GM18873 (cell line): ENCODE measurements around the gene IL1R1.

ENCODE experiments used
- ATAC-seq: cut with Tn5 transposase; IDR thresholded peaks from one replicate; pipeline ENCODE4 v1.9.1; 2021; ENCODE audit warnings: mild to moderate bottlenecking, moderate library complexity, moderate number of reproducible peaks; ENCODE audit not compliant: unreplicated experiment, low FRiP score

Gene IL1R1

GRCh38 chr2:102166189-102166845, 23.8 kb downstream of the IL1R1 start:
- ATAC-seq = no peak

DNA sequence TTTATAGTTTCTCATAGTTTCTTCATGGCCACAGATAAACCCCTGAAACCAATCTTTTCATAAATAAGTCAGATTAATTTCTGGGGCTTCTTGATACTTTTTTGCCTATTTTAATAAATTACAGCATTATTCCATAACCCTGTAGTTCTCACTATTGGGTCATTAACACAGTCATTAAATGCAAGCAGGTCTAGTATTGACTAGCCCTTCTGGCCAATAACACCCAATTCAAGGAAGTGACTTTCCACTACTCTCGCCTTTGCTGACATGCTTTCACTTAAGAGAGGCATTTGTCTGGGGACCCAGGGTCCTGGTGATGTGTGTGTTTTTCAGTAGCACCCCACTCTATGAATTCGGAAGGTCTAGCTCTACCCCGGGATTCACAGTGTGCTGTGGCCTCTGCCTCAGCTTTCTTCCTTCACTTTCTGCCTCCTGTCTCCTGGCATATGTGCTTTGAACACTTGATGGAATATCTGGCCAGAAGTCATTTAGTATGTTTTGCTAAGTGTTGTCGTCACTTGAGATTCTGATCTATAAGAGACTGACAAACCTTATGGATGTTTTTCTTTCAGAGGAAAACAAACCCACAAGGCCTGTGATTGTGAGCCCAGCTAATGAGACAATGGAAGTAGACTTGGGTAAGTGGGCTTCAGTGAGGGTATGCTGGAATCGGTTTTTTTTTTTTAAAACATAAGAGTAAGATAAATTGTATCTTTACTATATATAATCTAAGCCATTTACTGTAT, 25.7 kb downstream of the IL1R1 start:
- no peak for ATAC-seq

DNA sequence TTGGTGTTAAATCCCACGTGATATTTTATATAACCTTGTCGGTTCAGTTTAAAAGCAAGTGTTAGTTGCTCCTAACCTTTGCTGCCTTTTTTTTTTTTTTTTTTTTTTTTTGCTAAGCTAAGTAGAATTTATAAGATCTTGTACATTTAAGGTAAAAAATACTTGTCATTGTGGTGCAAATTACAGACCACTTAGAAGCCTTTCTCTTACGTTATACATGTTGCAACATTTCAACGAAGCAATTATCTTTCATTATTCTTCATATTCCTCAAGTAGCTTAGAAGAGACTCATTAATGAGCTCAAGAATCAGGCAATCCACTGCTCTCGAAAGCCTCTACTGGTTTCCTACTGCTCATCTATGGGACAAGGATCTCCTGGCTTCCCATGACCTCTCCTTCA, 29.4 kb downstream of the IL1R1 start:
- no peak for ATAC-seq

DNA sequence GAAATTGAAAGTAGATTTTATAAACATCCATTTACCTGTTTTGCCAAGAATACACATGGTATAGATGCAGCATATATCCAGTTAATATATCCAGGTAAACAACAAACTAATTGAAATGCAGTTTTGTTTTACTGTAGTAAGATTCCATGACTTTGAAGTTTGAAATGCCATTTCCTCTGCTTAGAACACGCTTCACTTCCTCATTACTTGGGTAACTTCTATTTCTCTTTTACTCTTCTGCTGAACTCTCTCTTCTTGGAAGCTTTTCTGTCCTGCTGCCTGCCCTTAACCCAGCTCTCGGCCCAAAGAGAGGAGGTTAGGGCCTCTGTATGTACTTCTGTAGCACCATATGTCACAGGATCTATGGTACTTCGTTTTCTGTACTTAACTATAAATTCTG, 30.2 kb downstream of the IL1R1 start:
- ATAC-seq = no peak

GRCh38 chr2:102176172-102176571, 33.6 kb downstream of the IL1R1 start:
- no peak for ATAC-seq

- ATAC-seq = no peak
These were observed 35.4 kb downstream of the IL1R1 start for GRCh38 chr2:102177814-102178478.

GRCh38 chr2:102179061-102179460, 36.5 kb downstream of the IL1R1 start:
- ATAC-seq = no peak

GRCh38 chr2:102179788-102180686, 37.5 kb downstream of the IL1R1 start:
- no peak for ATAC-seq

- ATAC-seq = no peak
These were observed 38.1 kb downstream of the IL1R1 start for GRCh38 chr2:102180687-102180999.

- ATAC-seq = no peak
These were observed 38.8 kb downstream of the IL1R1 start for GRCh38 chr2:102181376-102181775.

- ATAC-seq = no peak
These were observed 39.5 kb downstream of the IL1R1 start for GRCh38 chr2:102181919-102182635.

DNA sequence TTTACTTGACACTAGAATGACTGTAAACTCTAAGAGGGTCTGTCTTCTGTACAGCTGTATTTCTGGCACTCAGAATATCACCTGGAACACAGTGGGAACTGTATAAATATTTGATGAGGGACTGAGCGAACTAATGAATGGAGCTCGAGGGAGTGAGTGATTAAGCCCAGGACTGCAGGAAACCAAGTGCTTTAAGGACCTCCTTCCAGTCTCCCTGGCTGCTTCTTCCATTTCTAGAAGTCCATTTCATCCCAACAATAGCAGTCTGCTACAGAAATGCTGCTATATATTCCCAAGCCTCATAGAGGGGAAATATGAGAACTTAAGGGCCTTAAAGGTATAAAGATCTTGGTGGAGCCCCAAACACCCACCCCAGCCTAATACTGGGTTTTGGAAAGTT, 41.5 kb downstream of the IL1R1 start:
- no peak for ATAC-seq

- no peak for ATAC-seq
These were observed 42.0 kb downstream of the IL1R1 start for GRCh38 chr2:102184568-102184967.

- no peak for ATAC-seq
These were observed 42.8 kb downstream of the IL1R1 start for GRCh38 chr2:102185347-102185746.

- ATAC-seq = no peak
These were observed 44.4 kb downstream of the IL1R1 start, which contains the start of gene IL1RL2 for GRCh38 chr2:102186791-102187495. Gene IL1RL2 (plus strand): TSS chr2:102187023. CDS start chr2:102187868, 845 bp downstream.

DNA sequence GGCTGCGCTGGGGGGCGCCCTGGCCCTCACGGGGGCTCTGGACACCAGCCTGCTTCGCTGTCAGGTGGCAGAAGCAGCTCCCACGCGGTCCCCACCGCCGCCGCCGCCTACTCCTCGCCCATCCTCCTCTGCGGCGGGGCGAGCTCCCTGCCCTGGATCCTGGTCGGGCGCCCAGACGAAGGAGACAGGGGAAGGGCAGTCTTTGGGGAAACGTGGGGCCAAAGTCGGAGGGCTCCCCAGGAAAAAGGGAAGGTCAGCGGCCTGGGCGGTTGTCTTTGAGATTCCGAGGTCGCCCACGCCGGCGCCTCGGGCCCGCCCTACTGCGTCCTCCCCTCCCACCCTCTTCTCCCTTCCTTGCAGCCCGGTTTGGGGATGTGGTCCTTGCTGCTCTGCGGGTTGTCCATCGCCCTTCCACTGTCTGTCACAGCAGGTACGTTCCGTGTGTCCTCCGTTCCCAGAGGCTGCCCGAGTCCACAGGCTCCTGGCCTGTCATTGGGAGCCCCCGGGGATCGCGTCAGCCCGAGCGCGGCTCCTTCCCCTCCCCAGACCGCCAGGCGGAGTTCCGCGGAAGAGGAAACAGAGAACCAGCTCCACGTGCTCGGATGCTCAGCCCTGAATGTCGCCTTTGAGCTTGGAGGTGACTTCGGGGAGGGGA, 45.1 kb downstream of the IL1R1 start:
- ATAC-seq = no peak

- no peak for ATAC-seq
These were observed 48.0 kb downstream of the IL1R1 start for GRCh38 chr2:102190430-102191107.

- ATAC-seq = no peak
These were observed 49.0 kb downstream of the IL1R1 start for GRCh38 chr2:102191501-102191900.
